PC-9 (cell line): ENCODE data around the gene AS3MT. TPM values are rescaled to one million over a fixed set of nuclear protein-coding genes. Genes with fewer than 3 reads are reported as not detected.
"Not testable (repeated sequence)": the region's sequence is repeated elsewhere in the genome, so short reads cannot be mapped to it uniquely, and the experiment has no call there.

Source experiments
- BruUV-seq: library from RNA; stranded (reverse); fragments of 400-500 nt; replicated peaks from 2 replicates; lab custom pipeline; 2021; lab: Mats Ljungman, UMichigan
- CTCF ChIA-PET: fragments of 300-600 bp; sonication (Branson Sonifier 250); formaldehyde crosslinking; loops from one replicate; lab custom pipeline; 2022; ENCODE audit warnings: antibody characterized with exemption; lab: Charles Lee
- POLR2A ChIA-PET: fragments of 300-600 bp; sonication (Branson Sonifier 250); formaldehyde crosslinking; loops from one replicate; lab custom pipeline; 2022; ENCODE audit warnings: antibody characterized with exemption; ENCODE audit not compliant: unreplicated experiment; lab: Charles Lee
- DNase-seq, 2 experiments: peaks; one replicate each; pipeline versions ENCODE4 v3.0.0 to v3.0.0-alpha.2; 2015 to 2022; ENCODE audit warnings: mixed read lengths in 1 of 2
- H2AFZ ChIP-seq: fragments of 200-600 bp; sonication (generic); 2 replicates; pipeline ENCODE4 v1.8.1; 2017; ENCODE audit warnings: antibody characterized with exemption
- H3F3A ChIP-seq: fragments of 200-600 bp; sonication (generic); 2 replicates; pipeline ENCODE4 v1.8.1; 2017; ENCODE audit warnings: antibody characterized with exemption, mild to moderate bottlenecking, low read depth; ENCODE audit not compliant: insufficient read depth
- H3K27ac ChIP-seq: fragments of 200-600 bp; sonication (generic); 2 replicates; pipeline ENCODE4 v1.6.1; 2016; ENCODE audit warnings: mixed run types
- H3K27me3 ChIP-seq: fragments of 200-600 bp; sonication (generic); 2 replicates; pipeline ENCODE4 v1.6.1; 2016; ENCODE audit warnings: low read depth, mixed run types; ENCODE audit not compliant: insufficient read depth
- H3K36me3 ChIP-seq: fragments of 200-600 bp; sonication (generic); 2 replicates; pipeline ENCODE4 v1.6.1; 2016; ENCODE audit warnings: low read depth, mixed run types
- H3K4me1 ChIP-seq: fragments of 200-600 bp; sonication (generic); replicated peaks from 2 replicates; pipeline ENCODE4 v1.6.1; 2016; ENCODE audit warnings: mixed run types; ENCODE audit not compliant: insufficient read depth
- H3K4me2 ChIP-seq: fragments of 200-600 bp; sonication (generic); 2 replicates; pipeline ENCODE4 v1.6.1; 2017; ENCODE audit warnings: mixed run types
- H3K4me3 ChIP-seq: fragments of 200-600 bp; sonication (generic); 2 replicates; pipeline ENCODE4 v1.6.1; 2016; ENCODE audit warnings: mixed run types
- H3K79me2 ChIP-seq: fragments of 200-600 bp; sonication (generic); 2 replicates; pipeline ENCODE4 v1.6.1; 2017; ENCODE audit warnings: low read depth, mixed run types
- H3K9me2 ChIP-seq: fragments of 200-600 bp; sonication (generic); 2 replicates; pipeline ENCODE4 v1.8.1; 2017; ENCODE audit warnings: mild to moderate bottlenecking; ENCODE audit not compliant: insufficient read depth
- H3K9me3 ChIP-seq: fragments of 200-600 bp; sonication (generic); 2 replicates; pipeline ENCODE4 v1.8.1; 2016; ENCODE audit warnings: low read depth; ENCODE audit not compliant: insufficient read depth
- H4K20me1 ChIP-seq: fragments of 200-600 bp; sonication (generic); 2 replicates; pipeline ENCODE4 v1.8.1; 2017; ENCODE audit not compliant: insufficient read depth
- CTCF ChIP-seq: fragments of 200-600 bp; sonication (generic); conservative IDR thresholded peaks from 2 replicates; pipeline ENCODE4 v1.6.1; 2017; ENCODE audit warnings: mixed run types, antibody characterized with exemption, mild to moderate bottlenecking, moderate library complexity
- EZH2 ChIP-seq: fragments of 200-600 bp; sonication (generic); IDR thresholded peaks from 2 replicates; pipeline ENCODE4 v1.8.0; 2017; ENCODE audit warnings: antibody characterized with exemption, low read depth
- intact Hi-C: fragments of 100-400 bp; cut with micrococcal nuclease; formaldehyde crosslinking; loops from one replicate; pipeline ENCODE4 v1.10.0; 2022; ENCODE audit not compliant: unreplicated experiment
- total RNA-seq: library from RNA; stranded (reverse); gene quantifications from 2 replicates; pipeline ENCODE4 v1.2.3, GENCODE V29; 2021

AS3MT gene
- total RNA-seq, 1 experiment from 2014 or later = 0.22 TPM

GRCh38 chr10:102841827-102842345 lies 27.4 kb upstream of the AS3MT start:
- TF ChIP-seq EZH2 = no peak
- TF ChIP-seq CTCF = no peak
- H2AFZ ChIP-seq = no peak overlapping the region
- H3K4me2 ChIP-seq = no peak overlapping the region
- CTCF ChIA-PET = no interaction called here
- no peak overlapping the region for H3K27ac ChIP-seq
- no peak for DNase-seq
- no TSS peak for BruUV-seq
- no peaks in the 10 kb centered on the region for H3F3A ChIP-seq
- no peaks in the 10 kb centered on the region for H3K9me3 ChIP-seq
- POLR2A ChIA-PET = no interaction called here
- H3K36me3 ChIP-seq = no peaks in the 10 kb centered on the region
- no peaks in the 10 kb centered on the region for H4K20me1 ChIP-seq
- H3K4me1 ChIP-seq = no peaks in the 10 kb centered on the region
- no peaks in the 10 kb centered on the region for H3K27me3 ChIP-seq
- no peak overlapping the region for H3K4me3 ChIP-seq
- no peaks in the 10 kb centered on the region for H3K79me2 ChIP-seq
- intact Hi-C loops = no loop called here
- no peaks in the 10 kb centered on the region for H3K9me2 ChIP-seq

- POLR2A ChIA-PET, H3K27ac ChIP-seq, BruUV-seq, H3K27me3 ChIP-seq, H2AFZ ChIP-seq, H3K4me2 ChIP-seq, CTCF ChIA-PET, H3F3A ChIP-seq, H3K4me3 ChIP-seq, H3K9me3 ChIP-seq, intact Hi-C loops, H3K36me3 ChIP-seq, H3K79me2 ChIP-seq, H3K9me2 ChIP-seq, H3K4me1 ChIP-seq, H4K20me1 ChIP-seq, DNase-seq: not testable (repeated sequence)
These were observed 26.1 kb upstream of the AS3MT start for GRCh38 chr10:102843139-102843538.

GRCh38 chr10:102844190-102844776 lies 25.0 kb upstream of the AS3MT start:
- DNase-seq, H2AFZ ChIP-seq, H4K20me1 ChIP-seq, H3K27ac ChIP-seq, H3K4me2 ChIP-seq, H3K4me3 ChIP-seq, H3K9me2 ChIP-seq, H3K36me3 ChIP-seq, H3F3A ChIP-seq, H3K79me2 ChIP-seq, H3K27me3 ChIP-seq, H3K4me1 ChIP-seq, intact Hi-C loops, CTCF ChIA-PET, POLR2A ChIA-PET, BruUV-seq, H3K9me3 ChIP-seq: not testable (repeated sequence)

- Histone ChIP-seq H3K4me1 (no peaks in the 10 kb centered on the region), H3K4me2 (no peak overlapping the region), H3K9me3 (no peaks in the 10 kb centered on the region), H2AFZ (no peak overlapping the region), H3K27me3 (no peaks in the 10 kb centered on the region), H3F3A (no peaks in the 10 kb centered on the region), H3K4me3 (no peak overlapping the region), H3K27ac (no peak overlapping the region), H4K20me1 (no peaks in the 10 kb centered on the region), H3K36me3 (no peaks in the 10 kb centered on the region), H3K79me2 (no peaks in the 10 kb centered on the region), H3K9me2 (no peaks in the 10 kb centered on the region)
- POLR2A ChIA-PET = no interaction called here
- BruUV-seq = no TSS peak
- TF ChIP-seq EZH2 = no peak
- TF ChIP-seq CTCF = no peak
- intact Hi-C loops = no loop called here
- CTCF ChIA-PET = interaction anchor here (0.6 kb wide), 1 partner anchor 109 kb away, joined by 3 read pairs; no protein-coding TSS in a partner anchor
- DNase-seq = no peak
These were observed 23.8 kb upstream of the AS3MT start for GRCh38 chr10:102845352-102845902.
